SK-N-SH (cell line): Measurements from ENCODE around the gene ACP6. TPM values are rescaled to one million over a fixed set of nuclear protein-coding genes. Genes with fewer than 3 reads are reported as not detected.

Source experiments
- CTCF ChIA-PET: fragments of 300-600, 350-600 bp; formaldehyde crosslinking; extraction: SDS; loops from one replicate; lab custom pipeline; 2021; lab: Yijun Ruan, JAX
- POLR2A ChIA-PET: fragments of 350-600 bp; sonication (Branson Sonifier 250); formaldehyde crosslinking; extraction: SDS; loops from one replicate; lab custom pipeline; 2020; ENCODE audit warnings: antibody characterized with exemption, inconsistent platforms; lab: Yijun Ruan, JAX
- DNase-seq: peaks from one replicate; pipeline ENCODE4 v3.0.0; 2012
- H2AFZ ChIP-seq: fragments of 200-600 bp; sonication (generic); 2 replicates; pipeline ENCODE4 v1.8.1; 2016; ENCODE audit warnings: antibody characterized with exemption, mild to moderate bottlenecking, low read depth
- H3F3A ChIP-seq: fragments of 200-600 bp; sonication (generic); replicated peaks from 2 replicates; pipeline ENCODE3; 2016; ENCODE audit warnings: antibody characterized with exemption, mild to moderate bottlenecking; ENCODE audit not compliant: insufficient read depth
- H3K27ac ChIP-seq, 2 experiments: fragments of 200-500 bp in 1 of 2; fragments of 200-600 bp in 1 of 2; sonication (Bioruptor generic) in 1 of 2; sonication (generic), shearing (Covaris generic) in 1 of 2; 2 replicates each; pipeline versions ENCODE4 v1.5.1 to v1.6.1; 2014 to 2016; ENCODE audit warnings: low read depth in 2 of 2, inconsistent platforms in 1 of 2, low read length in 1 of 2, mild to moderate bottlenecking in 1 of 2, mixed read lengths in 1 of 2
- H3K27me3 ChIP-seq: fragments of 200-600 bp; sonication (generic), shearing (Covaris generic); 2 replicates; pipeline ENCODE4 v1.6.1; 2016; ENCODE audit warnings: mixed run types; ENCODE audit not compliant: insufficient read depth
- H3K36me3 ChIP-seq, 2 experiments: fragments of 200-500 bp in 1 of 2; fragments of 200-600 bp in 1 of 2; sonication (Bioruptor generic) in 1 of 2; sonication (generic) in 1 of 2; replicated peaks in 1 of 2; 2 replicates each; pipeline versions ENCODE3 to v1.5.1; 2014 to 2016; ENCODE audit warnings: low read length in 1 of 2, mild to moderate bottlenecking in 1 of 2; ENCODE audit not compliant: insufficient read depth in 2 of 2, control insufficient read depth in 1 of 2
- H3K4me1 ChIP-seq, 2 experiments: fragments of 200-500 bp in 1 of 2; fragments of 200-600 bp in 1 of 2; sonication (Bioruptor generic) in 1 of 2; sonication (generic), shearing (Covaris generic) in 1 of 2; 2 replicates each; pipeline versions ENCODE4 v1.5.1 to v1.6.1; 2014 to 2016; ENCODE audit warnings: low read depth in 1 of 2, low read length in 1 of 2, mixed run types in 1 of 2; ENCODE audit not compliant: insufficient read depth in 2 of 2, control insufficient read depth in 1 of 2
- H3K4me2 ChIP-seq: fragments of 200-600 bp; sonication (generic), shearing (Covaris generic); 2 replicates; pipeline ENCODE4 v1.6.1; 2017; ENCODE audit warnings: mixed run types
- H3K4me3 ChIP-seq, 2 experiments: fragments of 200-500 bp in 1 of 2; fragments of 200-600 bp in 1 of 2; sonication (Bioruptor generic) in 1 of 2; sonication (generic), shearing (Covaris generic) in 1 of 2; 2 replicates each; pipeline versions ENCODE4 v1.5.1 to v1.8.1; 2014 to 2016; ENCODE audit warnings: low read depth in 2 of 2, inconsistent platforms in 1 of 2, low read length in 1 of 2, mild to moderate bottlenecking in 1 of 2, mixed read lengths in 1 of 2, moderate library complexity in 1 of 2
- H3K79me2 ChIP-seq: fragments of 200-600 bp; sonication (generic); 2 replicates; pipeline ENCODE4 v1.8.1; 2017; ENCODE audit warnings: mild to moderate bottlenecking; ENCODE audit not compliant: insufficient read depth
- H3K9ac ChIP-seq: fragments of 200-600 bp; sonication (generic); 2 replicates; pipeline ENCODE4 v1.6.1; 2017; ENCODE audit warnings: mixed run types
- H3K9me2 ChIP-seq: fragments of 200-600 bp; sonication (generic); 2 replicates; pipeline ENCODE4 v1.6.1; 2017; ENCODE audit warnings: mixed run types
- H3K9me3 ChIP-seq: fragments of 200-600 bp; sonication (generic); 2 replicates; pipeline ENCODE4 v1.6.1; 2017; ENCODE audit warnings: mixed run types, mild to moderate bottlenecking, moderate library complexity
- H4K20me1 ChIP-seq: fragments of 200-600 bp; sonication (generic); 2 replicates; pipeline ENCODE4 v1.6.1; 2017; ENCODE audit warnings: mild to moderate bottlenecking, mixed run types; ENCODE audit not compliant: insufficient read depth
- EP300 ChIP-seq, 2 experiments: IDR thresholded peaks; 2 replicates each; pipeline versions ENCODE4 v1.4.0 to v1.6.1; 2012; ENCODE audit warnings: borderline replicate concordance in 1 of 2, low read depth in 1 of 2, low read length in 1 of 2
- EZH2phosphoT487 ChIP-seq: fragments of 200-600 bp; sonication (generic); IDR thresholded peaks from 2 replicates; pipeline ENCODE4 v1.6.1; 2017; ENCODE audit warnings: low read depth, mixed run types, mild to moderate bottlenecking, antibody characterized with exemption, moderate library complexity, borderline replicate concordance
- GABPA ChIP-seq: IDR thresholded peaks from 2 replicates; pipeline ENCODE4 v1.4.0; 2012; ENCODE audit warnings: low read depth, mild to moderate bottlenecking
- MEF2A ChIP-seq: IDR thresholded peaks from 2 replicates; pipeline ENCODE4 v1.4.0; 2012; ENCODE audit warnings: low read depth, borderline replicate concordance
- NFIC ChIP-seq: IDR thresholded peaks from 2 replicates; pipeline ENCODE4 v1.4.0; 2012; ENCODE audit warnings: borderline replicate concordance
- POLR2AphosphoS5 ChIP-seq: IDR thresholded peaks from 2 replicates; pipeline ENCODE4 v1.6.1; 2012; ENCODE audit warnings: low read depth, low read length
- RCOR1 ChIP-seq: fragments of 150-350 bp; IDR thresholded peaks from 2 replicates; pipeline ENCODE4 v1.6.1; 2017; ENCODE audit warnings: antibody characterized with exemption, low read length
- RFX5 ChIP-seq: IDR thresholded peaks from 2 replicates; pipeline ENCODE4 v1.6.1; 2012; ENCODE audit warnings: mild to moderate bottlenecking, improper control_type of control experiment, low read length
- WGBS: methylation state at CpG from one replicate; pipeline ENCODE4 v1.1.6; 2017; ENCODE audit warnings: low lambda C conversion rate; 5-methylcytosine and 5-hydroxymethylcytosine counted together
- polyA plus RNA-seq, 3 experiments: library from polyadenylated mRNA; depleted of rRNA; stranded (reverse); fragments of >200 nt; gene quantifications; 2 replicates each; pipeline ENCODE4 v1.2.3, GENCODE V29; 2012
- TF ChIP-seq, protein P1 (sequence below): IDR thresholded peaks from 2 replicates; pipeline ENCODE4 v1.4.0; 2012; ENCODE audit warnings: low read depth

Gene ACP6
- polyA plus RNA-seq, 1 of the 3 experiments (the other 2 are of a cell fraction), result 10.9 TPM

DNA sequence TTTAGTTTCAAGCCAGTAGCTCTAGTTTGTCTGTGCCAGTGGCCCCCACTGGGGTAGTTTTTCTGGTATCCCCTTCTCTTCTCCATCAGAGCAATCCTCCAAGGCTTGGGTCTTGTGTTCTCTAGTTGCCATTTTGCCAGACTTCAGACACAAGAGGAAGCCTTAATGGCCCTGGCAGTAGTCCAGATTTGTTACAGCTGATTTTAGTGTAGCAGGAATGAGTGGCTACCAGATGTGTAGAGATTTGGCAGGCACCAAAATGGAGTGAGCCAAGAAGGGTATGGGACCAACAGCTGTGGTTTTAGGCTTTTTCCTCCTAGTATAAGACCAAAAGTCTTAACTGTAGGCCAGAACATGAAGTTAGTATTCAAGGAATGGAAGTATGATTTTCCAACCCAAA is 56.8 kb downstream of the ACP6 start (continued):
- TF ChIP-seq EZH2phosphoT487 (no peak), NFIC (no peak), GABPA (no peak), EP300 (IDR thresholded peaks at IDR 0.05; ENCODE audit: borderline replicate concordance in 1 of 2, low read depth in 1 of 2, low read length in 1 of 2) (no peak)
- TF ChIP-seq, protein P1, sequence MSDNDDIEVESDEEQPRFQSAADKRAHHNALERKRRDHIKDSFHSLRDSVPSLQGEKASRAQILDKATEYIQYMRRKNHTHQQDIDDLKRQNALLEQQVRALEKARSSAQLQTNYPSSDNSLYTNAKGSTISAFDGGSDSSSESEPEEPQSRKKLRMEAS, result no peak

DNA sequence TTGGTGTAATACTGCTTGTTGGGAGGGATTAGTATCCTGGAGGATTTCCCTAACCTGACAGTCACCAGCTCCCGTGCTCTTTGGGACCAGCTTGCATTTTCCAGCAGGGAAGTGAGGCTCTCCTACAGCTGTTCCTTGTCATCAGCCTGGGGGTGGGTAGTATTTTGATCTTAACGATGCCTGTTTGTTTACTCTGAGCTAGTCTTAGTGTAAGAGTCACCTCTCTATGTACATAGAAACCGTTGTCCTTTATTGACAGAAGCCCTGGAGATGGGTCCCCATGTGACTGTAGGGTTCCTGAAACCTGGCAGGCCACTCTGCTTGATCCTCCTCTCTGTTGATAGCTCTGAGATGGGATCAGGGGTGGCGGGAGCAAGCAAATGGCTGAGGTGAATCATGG is 58.0 kb downstream of the ACP6 start:
- POLR2A ChIA-PET, result no interaction called here

DNA sequence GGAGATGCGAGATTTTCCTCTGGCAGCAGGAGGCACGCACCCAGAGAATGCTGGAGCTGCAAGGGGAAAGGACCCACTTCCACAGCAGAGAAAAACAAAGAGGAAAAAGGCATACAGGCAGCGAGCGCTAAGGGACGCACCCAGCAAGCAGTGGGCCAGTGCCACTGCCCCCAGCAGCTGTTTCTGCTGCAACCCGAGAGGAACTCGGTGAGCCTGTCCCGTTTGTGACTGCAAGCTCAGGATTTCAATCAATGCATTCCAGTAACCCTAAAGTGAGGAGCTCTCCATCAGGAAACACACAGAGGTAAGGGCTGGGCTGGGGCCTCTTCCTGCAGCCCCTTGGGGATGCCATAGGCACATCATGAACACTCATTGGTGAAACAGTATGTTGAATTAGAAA is 58.7 kb downstream of the ACP6 start:
- Histone ChIP-seq H3K4me2 (no peak overlapping the region), H3K9me3 (no peaks in the 10 kb centered on the region), H3F3A (no peaks in the 10 kb centered on the region), H3K27ac (no peak overlapping the region), H3K36me3 (peaks cover 36 to 92% of the 10 kb centered on the region in 2 experiments), H3K27me3 (no peaks in the 10 kb centered on the region), H3K4me1 (peaks cover 0 to 11% of the 10 kb centered on the region in 2 experiments; a peak in 2 of 4 replicates), H4K20me1 (no peaks in the 10 kb centered on the region), H3K79me2 (no peaks in the 10 kb centered on the region), H3K9ac (no peak overlapping the region), H3K4me3 (no peak overlapping the region), H3K9me2 (no peaks in the 10 kb centered on the region), H2AFZ (no peak overlapping the region)
- 86% methylated on average over 7 of the region's 8 CpGs for WGBS
- CTCF ChIA-PET, result interaction anchor here (1.0 to 4.5 kb wide), 4 partner anchors 16 to 338 kb away, joined by 3 to 21 read pairs (median 4); no protein-coding TSS in a partner anchor
- DNase-seq, result no peak
- TF ChIP-seq GABPA, result no peak
- no peak for TF ChIP-seq RFX5
- no peak for TF ChIP-seq MEF2A
- no peak for TF ChIP-seq EZH2phosphoT487
- TF ChIP-seq POLR2AphosphoS5, result no peak
- TF ChIP-seq RCOR1, result no peak
- TF ChIP-seq, protein P1, result no peak
- POLR2A ChIA-PET, result no interaction called here

More for the DNA sequence above, 58.0 kb downstream of the ACP6 start:
- no peak overlapping the region for H3K27ac ChIP-seq
- peaks cover 40 to 92% of the 10 kb centered on the region in 2 experiments for H3K36me3 ChIP-seq
- no peaks in the 10 kb centered on the region for H3K27me3 ChIP-seq
- no peaks in the 10 kb centered on the region for H3K9me2 ChIP-seq
- no peaks in the 10 kb centered on the region for H4K20me1 ChIP-seq
- H3K4me2 ChIP-seq, result no peak overlapping the region
- H2AFZ ChIP-seq, result no peak overlapping the region
- H3K79me2 ChIP-seq, result no peaks in the 10 kb centered on the region
- no peak for TF ChIP-seq NFIC
- H3K9ac ChIP-seq, result no peak overlapping the region
- H3K9me3 ChIP-seq, result no peaks in the 10 kb centered on the region
- WGBS, result 92% methylated on average over 4 of the region's 4 CpGs
- DNase-seq, result no peak
- H3K4me1 ChIP-seq, result peaks cover 0 to 11% of the 10 kb centered on the region in 2 experiments; a peak in 2 of 4 replicates
- no peak overlapping the region for H3K4me3 ChIP-seq
- no peaks in the 10 kb centered on the region for H3F3A ChIP-seq
- CTCF ChIA-PET, result interaction anchor here (1.0 to 4.5 kb wide), 2 partner anchors 15 to 339 kb away, joined by 3 to 21 read pairs; no protein-coding TSS in a partner anchor
